HFFc6 (cell line): ENCODE data around the gene ADAM12. TPM values are rescaled to one million over a fixed set of nuclear protein-coding genes. Genes with fewer than 3 reads are reported as not detected.

Experiments
- DNase-seq: peaks from one replicate; pipeline ENCODE4 v3.0.0-alpha.2; 2018
- H3K27ac Mint-ChIP-seq: 2 replicates; pipeline ENCODE4 v1.8.0; 2020; ENCODE audit warnings: mild to moderate bottlenecking, mixed read lengths
- H3K27me3 Mint-ChIP-seq: 2 replicates; pipeline ENCODE4 v1.8.0; 2021; ENCODE audit warnings: mild to moderate bottlenecking, moderate library complexity, mixed read lengths; ENCODE audit not compliant: insufficient read depth
- H3K36me3 Mint-ChIP-seq: 2 replicates; pipeline ENCODE4 v1.8.0; 2021; ENCODE audit warnings: low read depth, mixed read lengths
- H3K4me1 Mint-ChIP-seq: 2 replicates; pipeline ENCODE4 v1.8.0; 2020; ENCODE audit warnings: low read depth, mixed read lengths
- H3K4me3 Mint-ChIP-seq: 2 replicates; pipeline ENCODE4 v1.8.0; 2020; ENCODE audit warnings: mild to moderate bottlenecking, moderate library complexity, mixed read lengths
- H3K9me3 Mint-ChIP-seq: 2 replicates; pipeline ENCODE4 v1.8.0; 2020; ENCODE audit warnings: mild to moderate bottlenecking, mixed read lengths
- total RNA-seq, 6 experiments: library from RNA; stranded (reverse); fragmentation: NEBNext Ultra II Directional; extraction: Animal tissue kit (Norgen Biotek cat#: 25700); gene quantifications; 2 replicates in 1 of 6; 3 replicates in 5 of 6; pipeline ENCODE4 v1.2.3, GENCODE V29; 2021
- TF ChIP-seq, protein P1 (sequence below): fragments of 200-600 bp; sonication (generic); IDR thresholded peaks from 2 replicates; pipeline ENCODE4 v1.5.0; 2021; ENCODE audit warnings: antibody characterized with exemption, mild to moderate bottlenecking

ADAM12 gene
- total RNA-seq, 6 experiments from 2014 or later = 7.5 to 12.5 (median 11.5) TPM

DNA sequence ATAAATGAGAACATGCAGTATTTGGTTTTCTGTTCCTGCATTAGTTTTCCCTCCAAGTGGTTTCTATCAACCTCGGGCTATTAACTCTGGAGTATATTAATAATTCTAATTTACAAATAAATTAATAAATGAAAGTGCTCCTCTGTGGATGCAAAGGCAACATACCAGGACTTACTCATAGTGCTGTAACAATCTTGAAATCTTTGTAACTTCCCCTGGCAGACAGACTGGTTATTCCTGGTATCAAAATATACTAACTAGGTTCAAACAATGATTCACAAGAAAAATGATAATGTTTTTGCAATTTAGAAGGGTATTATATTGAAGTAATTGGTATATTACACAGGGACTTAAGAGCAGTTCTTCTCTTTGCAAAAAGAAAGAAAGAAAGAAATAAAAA is 314.7 kb downstream of the ADAM12 start:
- Mint-ChIP-seq H3K27ac (no peak overlapping the region), H3K4me3 (no peak overlapping the region), H3K27me3 (peaks cover 9% of the 10 kb centered on the region), H3K9me3 (peaks cover 8% of the 10 kb centered on the region; the same call in 1 of the 2 replicates), H3K4me1 (peaks cover 18% of the 10 kb centered on the region), H3K36me3 (peaks cover 6% of the 10 kb centered on the region; the same call in 1 of the 2 replicates)
- DNase-seq = no peak
- TF ChIP-seq, protein P1, sequence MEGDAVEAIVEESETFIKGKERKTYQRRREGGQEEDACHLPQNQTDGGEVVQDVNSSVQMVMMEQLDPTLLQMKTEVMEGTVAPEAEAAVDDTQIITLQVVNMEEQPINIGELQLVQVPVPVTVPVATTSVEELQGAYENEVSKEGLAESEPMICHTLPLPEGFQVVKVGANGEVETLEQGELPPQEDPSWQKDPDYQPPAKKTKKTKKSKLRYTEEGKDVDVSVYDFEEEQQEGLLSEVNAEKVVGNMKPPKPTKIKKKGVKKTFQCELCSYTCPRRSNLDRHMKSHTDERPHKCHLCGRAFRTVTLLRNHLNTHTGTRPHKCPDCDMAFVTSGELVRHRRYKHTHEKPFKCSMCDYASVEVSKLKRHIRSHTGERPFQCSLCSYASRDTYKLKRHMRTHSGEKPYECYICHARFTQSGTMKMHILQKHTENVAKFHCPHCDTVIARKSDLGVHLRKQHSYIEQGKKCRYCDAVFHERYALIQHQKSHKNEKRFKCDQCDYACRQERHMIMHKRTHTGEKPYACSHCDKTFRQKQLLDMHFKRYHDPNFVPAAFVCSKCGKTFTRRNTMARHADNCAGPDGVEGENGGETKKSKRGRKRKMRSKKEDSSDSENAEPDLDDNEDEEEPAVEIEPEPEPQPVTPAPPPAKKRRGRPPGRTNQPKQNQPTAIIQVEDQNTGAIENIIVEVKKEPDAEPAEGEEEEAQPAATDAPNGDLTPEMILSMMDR = no peak

DNA sequence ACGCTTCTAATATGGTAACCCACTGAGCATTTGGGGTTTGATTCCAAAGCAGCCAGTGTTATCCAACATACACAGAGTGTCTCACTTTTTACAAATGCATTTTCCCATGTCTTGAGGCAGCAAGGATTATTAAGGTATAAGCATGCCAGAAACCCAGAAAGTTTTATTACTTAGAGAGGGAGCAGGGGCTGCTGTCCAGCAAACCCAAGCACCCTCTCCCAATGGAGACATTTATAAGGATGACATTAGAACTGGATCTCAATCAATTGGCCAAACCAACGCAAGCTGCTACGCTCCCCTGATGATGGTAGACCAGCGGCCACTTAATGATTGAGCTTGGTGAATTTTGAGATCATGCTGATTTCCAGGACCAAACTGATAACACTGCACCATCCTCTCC is 315.7 kb downstream of the ADAM12 start:
- Mint-ChIP-seq H3K27me3 (peaks cover 4% of the 10 kb centered on the region), H3K4me1 (peaks cover 18% of the 10 kb centered on the region), H3K9me3 (peaks cover 8% of the 10 kb centered on the region; the same call in 1 of the 2 replicates), H3K4me3 (no peak overlapping the region), H3K36me3 (peaks cover 6% of the 10 kb centered on the region; the same call in 1 of the 2 replicates), H3K27ac (no peak overlapping the region)
- TF ChIP-seq, protein P1 = no peak
- no peak for DNase-seq

DNA sequence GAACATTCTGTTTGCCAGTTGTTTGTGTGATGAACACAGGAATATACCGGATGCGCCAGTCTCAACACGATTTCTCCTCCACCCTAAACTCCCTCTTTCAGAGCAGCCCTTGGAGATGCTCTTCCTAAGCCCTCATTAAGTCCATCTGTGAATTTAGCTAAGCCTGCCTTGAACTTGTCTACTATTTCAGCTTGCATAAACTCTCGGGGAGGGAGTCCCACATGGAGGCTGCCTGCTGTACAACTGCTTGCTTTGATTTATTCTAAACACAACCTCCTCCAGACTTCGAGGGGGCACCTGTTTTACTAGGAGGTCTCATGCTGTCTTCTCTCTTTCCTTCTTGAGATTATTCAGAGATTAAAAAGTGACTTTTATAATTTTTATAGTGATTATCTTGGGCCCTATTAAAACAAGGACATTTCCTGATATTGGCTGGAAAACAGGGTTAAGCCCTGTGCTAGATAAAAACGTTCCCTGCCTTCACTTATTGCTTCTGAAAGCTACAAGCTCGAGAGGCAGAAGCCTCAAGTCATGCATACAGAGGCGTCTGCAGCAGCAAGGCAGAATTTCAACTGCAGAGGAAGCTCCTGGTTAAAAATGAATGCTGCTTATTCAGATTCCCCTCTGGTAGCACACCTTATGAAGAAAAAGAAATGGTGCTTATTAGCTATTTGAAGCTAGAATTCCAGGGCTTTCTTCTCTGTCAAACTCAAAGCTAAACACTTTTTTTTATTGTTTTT is 317.6 kb downstream of the ADAM12 start:
- Mint-ChIP-seq H3K27me3 (peaks cover 4% of the 10 kb centered on the region), H3K9me3 (no peaks in the 10 kb centered on the region), H3K36me3 (peaks cover 6% of the 10 kb centered on the region; the same call in 1 of the 2 replicates), H3K4me3 (no peak overlapping the region), H3K4me1 (peaks cover 25% of the 10 kb centered on the region), H3K27ac (no peak overlapping the region)
- TF ChIP-seq, protein P1 = no peak
- no peak for DNase-seq

DNA sequence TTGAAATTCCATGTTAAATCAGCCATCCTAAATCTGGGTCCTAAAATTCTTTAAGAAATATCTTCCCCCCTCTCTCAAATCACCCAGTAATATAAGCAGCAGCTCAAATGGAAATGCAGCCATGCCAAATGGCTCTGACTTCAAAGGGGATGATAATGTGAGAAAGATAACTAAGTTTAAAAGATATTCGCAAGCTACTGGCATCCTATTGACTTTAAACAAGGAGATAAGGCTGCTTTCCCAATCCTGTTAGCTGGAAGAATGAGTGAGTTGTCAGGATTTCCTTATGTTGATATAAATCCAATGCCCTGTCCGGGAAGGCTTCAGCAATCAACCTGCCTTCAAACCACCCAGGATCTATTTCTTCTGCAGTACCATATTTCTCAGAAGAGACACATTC is 320.0 kb downstream of the ADAM12 start:
- Mint-ChIP-seq H3K36me3 (peaks cover 6% of the 10 kb centered on the region; the same call in 1 of the 2 replicates), H3K4me1 (peaks cover 26% of the 10 kb centered on the region), H3K27me3 (peaks cover 7% of the 10 kb centered on the region), H3K4me3 (no peak overlapping the region), H3K9me3 (no peaks in the 10 kb centered on the region), H3K27ac (no peak overlapping the region)
- DNase-seq = no peak
- TF ChIP-seq, protein P1 = no peak

DNA sequence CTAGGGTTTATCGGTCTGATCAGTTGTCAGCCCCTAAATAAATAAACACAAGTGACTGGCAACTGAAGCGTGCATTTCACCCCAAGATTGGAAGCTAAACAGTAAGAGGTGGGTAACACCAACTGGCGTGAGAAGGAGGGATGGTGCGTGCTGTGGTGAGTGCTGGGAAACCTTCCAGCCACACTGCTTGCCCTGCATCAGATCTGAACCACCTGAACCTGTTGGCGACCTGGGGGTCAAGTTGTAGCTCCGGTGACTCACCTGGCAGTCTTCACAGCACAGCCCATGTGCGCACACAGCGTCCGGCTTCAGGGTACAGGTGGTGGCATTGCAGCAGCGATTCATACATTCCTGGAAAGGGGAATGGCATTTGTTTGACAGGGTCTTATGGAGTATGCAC is 321.8 kb downstream of the ADAM12 start:
- peaks cover 5% of the 10 kb centered on the region for H3K27me3 Mint-ChIP-seq
- no peak overlapping the region for H3K4me3 Mint-ChIP-seq
- no peak for DNase-seq
- no peak overlapping the region for H3K27ac Mint-ChIP-seq
- H3K4me1 Mint-ChIP-seq = peaks cover 44% of the 10 kb centered on the region
- peaks cover 6% of the 10 kb centered on the region; the same call in 1 of the 2 replicates for H3K36me3 Mint-ChIP-seq
- no peaks in the 10 kb centered on the region for H3K9me3 Mint-ChIP-seq
- TF ChIP-seq, protein P1 = no peak
